GM12878 (cell line): ENCODE measurements around the gene CACNA2D1. TPM values are rescaled to one million over a fixed set of nuclear protein-coding genes. Genes with fewer than 3 reads are reported as not detected.

Experiments
- ATAC-seq: fragments of 200-7000 bp; cut with Tn5 transposase; 3 replicates; pipeline ENCODE4 v1.9.1; 2020; ENCODE audit warnings: mild to moderate bottlenecking, moderate library complexity
- BruUV-seq: library from RNA; stranded (reverse); fragments of 400-500 nt; replicated peaks from 2 replicates; lab custom pipeline; 2021; lab: Mats Ljungman, UMichigan
- CTCF ChIA-PET: fragments of 300-600 bp; sonication (Branson Sonifier 250); formaldehyde crosslinking; extraction: SDS; loops from one replicate; lab custom pipeline; 2021; ENCODE audit warnings: inconsistent platforms; lab: Yijun Ruan, JAX
- POLR2A ChIA-PET: fragments of 350-600 bp; formaldehyde crosslinking; extraction: SDS; loops from one replicate; lab custom pipeline; 2021; ENCODE audit warnings: inconsistent platforms; lab: Charles Lee
- RAD21 ChIA-PET: fragments of 300-600 bp; sonication (Branson Sonifier 250); formaldehyde crosslinking; loops from one replicate; lab custom pipeline; 2023; ENCODE audit warnings: antibody characterized with exemption; ENCODE audit not compliant: unreplicated experiment; lab: Charles Lee
- SMC1A ChIA-PET: fragments of 300-600 bp; sonication (Branson Sonifier 250); formaldehyde crosslinking; loops from one replicate; lab custom pipeline; 2023; ENCODE audit not compliant: unreplicated experiment, uncharacterized antibody; lab: Charles Lee
- DNase-seq: peaks from one replicate; pipeline ENCODE4 v3.0.0-alpha.2; 2011; ENCODE audit warnings: low read depth, low spot score
- FAIRE-seq: peaks from 3 replicates; lab custom pipeline; 2011; peaks lifted over from hg19 to GRCh38; lab: Jason Lieb, UNC
- H2AFZ ChIP-seq: 2 replicates; pipeline ENCODE4 v1.6.0; 2011; ENCODE audit warnings: low read depth, low read length, control low read depth; ENCODE audit not compliant: control insufficient read depth
- H3K27ac ChIP-seq: 2 replicates; pipeline ENCODE4 v1.5.1; 2011; ENCODE audit warnings: control low read depth; ENCODE audit not compliant: control insufficient read depth, insufficient read depth
- H3K27me3 ChIP-seq, 2 experiments: replicated peaks in 1 of 2; 2 replicates each; pipeline versions ENCODE4 v1.6.0 to v1.6.1; 2011; ENCODE audit warnings: low read length in 1 of 2; ENCODE audit not compliant: control insufficient read depth in 2 of 2, insufficient read depth in 2 of 2
- H3K36me3 ChIP-seq, 2 experiments: 2 replicates each; pipeline ENCODE4 v1.5.1; 2011; ENCODE audit warnings: low read length in 1 of 2; ENCODE audit not compliant: control insufficient read depth in 2 of 2, insufficient read depth in 2 of 2
- H3K4me1 ChIP-seq: 2 replicates; pipeline ENCODE4 v1.6.1; 2011; ENCODE audit warnings: mild to moderate bottlenecking, low read length, moderate library complexity, mixed read lengths; ENCODE audit not compliant: control insufficient read depth, insufficient read depth
- H3K4me2 ChIP-seq: 2 replicates; pipeline ENCODE4 v1.6.0; 2011; ENCODE audit warnings: control low read depth; ENCODE audit not compliant: control insufficient read depth, insufficient read depth
- H3K4me3 ChIP-seq: fragments of 200-600 bp; sonication (generic); 2 replicates; pipeline ENCODE4 v1.5.1; 2016
- H3K79me2 ChIP-seq: 2 replicates; pipeline ENCODE4 v1.6.0; 2011; ENCODE audit warnings: low read length; ENCODE audit not compliant: control insufficient read depth, insufficient read depth
- H3K9ac ChIP-seq: 2 replicates; pipeline ENCODE4 v1.8.0; 2011; ENCODE audit warnings: low read length, control low read depth, mixed read lengths; ENCODE audit not compliant: control insufficient read depth, insufficient read depth
- H3K9me3 ChIP-seq: replicated peaks from 3 replicates; pipeline ENCODE4 v1.5.1; 2011; ENCODE audit warnings: mild to moderate bottlenecking, low read length; ENCODE audit not compliant: control insufficient read depth, insufficient read depth
- H4K20me1 ChIP-seq: 2 replicates; pipeline ENCODE4 v1.6.0; 2011; ENCODE audit not compliant: control insufficient read depth, insufficient read depth
- MEF2A ChIP-seq: IDR thresholded peaks from 2 replicates; pipeline ENCODE4 v1.6.1; 2011; ENCODE audit warnings: low read depth, mild to moderate bottlenecking, low read length, moderate library complexity; ENCODE audit not compliant: insufficient read depth
- NFYA ChIP-seq: IDR thresholded peaks from 2 replicates; pipeline ENCODE4 v1.6.1; 2011; ENCODE audit warnings: low read depth, mild to moderate bottlenecking, low read length, improper control_type of control experiment, borderline replicate concordance
- NR2C2 ChIP-seq: IDR thresholded peaks from 2 replicates; pipeline ENCODE4 v1.6.1; 2011; ENCODE audit warnings: borderline replicate concordance, low read depth; ENCODE audit not compliant: control insufficient read depth, insufficient read length
- PAX8 ChIP-seq: fragments of 450-650 bp; IDR thresholded peaks from 2 replicates; pipeline ENCODE4 v1.6.1; 2017; ENCODE audit warnings: mild to moderate bottlenecking, moderate library complexity
- PKNOX1 ChIP-seq: fragments of 450-650 bp; IDR thresholded peaks from 2 replicates; pipeline ENCODE4 v1.6.1; 2016; ENCODE audit warnings: mild to moderate bottlenecking
- POLR2A ChIP-seq: IDR thresholded peaks from 2 replicates; pipeline ENCODE4 v1.6.1; 2011; ENCODE audit warnings: low read depth, mild to moderate bottlenecking, low read length
- RELB ChIP-seq: fragments of 450-650 bp; IDR thresholded peaks from 2 replicates; pipeline ENCODE4 v1.6.1; 2017; ENCODE audit warnings: low read depth, mild to moderate bottlenecking, moderate library complexity
- RUNX3 ChIP-seq: IDR thresholded peaks from 2 replicates; pipeline ENCODE4 v1.6.1; 2012; ENCODE audit warnings: low read length, inconsistent platforms
- SMAD1 ChIP-seq: fragments of 450-650 bp; IDR thresholded peaks from 2 replicates; pipeline ENCODE4 v1.6.1; 2018; ENCODE audit warnings: mild to moderate bottlenecking, low read depth; ENCODE audit not compliant: partially characterized antibody
- SREBF2 ChIP-seq: IDR thresholded peaks from 2 replicates; pipeline ENCODE4 v1.6.1; 2012; ENCODE audit warnings: mild to moderate bottlenecking, low read length
- YY1 ChIP-seq: IDR thresholded peaks from 2 replicates; pipeline ENCODE4 v1.6.1; 2011; ENCODE audit warnings: low read depth, mild to moderate bottlenecking, low read length
- ZZZ3 ChIP-seq: IDR thresholded peaks from 2 replicates; pipeline ENCODE4 v1.6.1; 2011; ENCODE audit warnings: low read depth; ENCODE audit not compliant: control insufficient read depth, insufficient read length
- WGBS: methylation state at CpG from one replicate; pipeline ENCODE4 v1.1.6; 2016; ENCODE audit warnings: low lambda C conversion rate; ENCODE audit not compliant: insufficient replicate concordance, insufficient coverage; ENCODE audit errors: missing lambda C conversion rate; 5-methylcytosine and 5-hydroxymethylcytosine counted together
- in situ Hi-C: fragments of 300-500 bp; cut with MboI; formaldehyde crosslinking; loops from 9 replicates; pipeline ENCODE4 v1.14.3; 2018; ENCODE audit warnings: mixed read lengths
- intact Hi-C: fragments of 100-400 bp; cut with micrococcal nuclease; formaldehyde crosslinking; loops from one replicate; pipeline ENCODE4 v1.14.2; 2022; ENCODE audit not compliant: unreplicated experiment
- polyA plus RNA-seq, 11 experiments: library from polyadenylated mRNA; depleted of rRNA in 4 of 11; unstranded in 6 of 11; stranded (reverse) in 5 of 11; fragments of >200 nt; fragmentation: Nextera tagmentation in 4 of 11; fragmentation: Illumina TruSeq in 1 of 11; extraction: Ambion mirVana in 4 of 11; extraction: Trizol in 1 of 11; gene quantifications; 1 replicate in 1 of 11; 2 replicates in 10 of 11; pipeline versions ENCODE4 v1.2.1 to v1.2.3, GENCODE V29; 2011 to 2016; ENCODE audit warnings: inconsistent platforms in 2 of 11, missing spikeins in 2 of 11, low read depth in 1 of 11
- total RNA-seq, 4 experiments: library from RNA; depleted of rRNA in 3 of 4; stranded (reverse); fragments of >200 nt in 3 of 4; fragmentation: Illumina TruSeq in 1 of 4; extraction: Trizol in 1 of 4; gene quantifications; 2 replicates each; pipeline versions ENCODE4 v1.2.1 to v1.2.3, GENCODE V29; 2013 to 2021

Gene CACNA2D1
- total and polyA plus RNA-seq, 10 of the 15 experiments (the other 5 are each of a cell fraction or from before 2014, with no cell fraction given) = 0.14 to 14.8 (median 0.97) TPM

- FAIRE-seq = no peak
- POLR2A ChIA-PET = no interaction called here
- BruUV-seq = no TSS peak
Observed at GRCh38 chr7:81919494-81919893, 524.1 kb downstream of the CACNA2D1 start.

More at GRCh38 chr7:81919494-81919893, 524.1 kb downstream of the CACNA2D1 start:
- Histone ChIP-seq H3K9me3 (no peaks in the 10 kb centered on the region; the same call in 1 of the 3 replicates), H3K27ac (no peak overlapping the region), H3K79me2 (no peaks in the 10 kb centered on the region), H3K9ac (no peak overlapping the region), H3K27me3 (no peaks in the 10 kb centered on the region), H4K20me1 (no peaks in the 10 kb centered on the region), H3K4me2 (no peak overlapping the region), H3K4me3 (no peak overlapping the region), H3K4me1 (peaks cover under 1% of the 10 kb centered on the region), H2AFZ (no peak overlapping the region), H3K36me3 (no peaks in the 10 kb centered on the region)
- ChIA-PET RAD21 (interaction anchor here (1.2 kb wide), 1 partner anchor 14 kb away, joined by 3 read pairs; no protein-coding TSS in a partner anchor), SMC1A (no interaction called here), CTCF (no interaction called here)
- ATAC-seq (no peak), DNase-seq (no peak)
- in situ Hi-C loops (no loop called here), intact Hi-C loops (no loop called here)
- 53% methylated on average over 3 of the region's 3 CpGs for WGBS
- no peak for TF ChIP-seq PKNOX1
- no peak for TF ChIP-seq ZZZ3
- TF ChIP-seq NR2C2 = no peak
- no peak for TF ChIP-seq SMAD1
- no peak for TF ChIP-seq PAX8
- TF ChIP-seq RELB = no peak
- TF ChIP-seq POLR2A = no peak
- TF ChIP-seq NFYA = no peak
- no peak for TF ChIP-seq SREBF2
- no peak for TF ChIP-seq YY1
- no peak for TF ChIP-seq MEF2A
- no peak for TF ChIP-seq RUNX3
